GM12891 (cell line): Measurements from ENCODE around the gene COMMD1.

Experiments used
- PAX5 ChIP-seq: IDR thresholded peaks from 2 replicates; pipeline ENCODE4 v1.6.1; 2011; ENCODE audit warnings: low read length, moderate library complexity, mild to moderate bottlenecking; ENCODE audit not compliant: insufficient read depth, severe bottlenecking
- POLR2A ChIP-seq: IDR thresholded peaks from 2 replicates; pipeline ENCODE4 v1.6.1; 2011; ENCODE audit warnings: low read depth, low read length, control low read depth
- POLR2AphosphoS5 ChIP-seq: IDR thresholded peaks from 2 replicates; pipeline ENCODE4 v1.6.1; 2011; ENCODE audit warnings: low read depth, low read length, control low read depth
- POU2F2 ChIP-seq: IDR thresholded peaks from 2 replicates; pipeline ENCODE4 v1.6.1; 2011; ENCODE audit warnings: low read depth, mild to moderate bottlenecking, control low read depth, low read length, moderate library complexity
- SPI1 ChIP-seq: IDR thresholded peaks from 2 replicates; pipeline ENCODE4 v1.6.1; 2011; ENCODE audit warnings: low read depth, low read length, control low read depth
- TAF1 ChIP-seq: IDR thresholded peaks from 2 replicates; pipeline ENCODE4 v1.6.1; 2011; ENCODE audit warnings: low read depth, low read length, control low read depth

DNA sequence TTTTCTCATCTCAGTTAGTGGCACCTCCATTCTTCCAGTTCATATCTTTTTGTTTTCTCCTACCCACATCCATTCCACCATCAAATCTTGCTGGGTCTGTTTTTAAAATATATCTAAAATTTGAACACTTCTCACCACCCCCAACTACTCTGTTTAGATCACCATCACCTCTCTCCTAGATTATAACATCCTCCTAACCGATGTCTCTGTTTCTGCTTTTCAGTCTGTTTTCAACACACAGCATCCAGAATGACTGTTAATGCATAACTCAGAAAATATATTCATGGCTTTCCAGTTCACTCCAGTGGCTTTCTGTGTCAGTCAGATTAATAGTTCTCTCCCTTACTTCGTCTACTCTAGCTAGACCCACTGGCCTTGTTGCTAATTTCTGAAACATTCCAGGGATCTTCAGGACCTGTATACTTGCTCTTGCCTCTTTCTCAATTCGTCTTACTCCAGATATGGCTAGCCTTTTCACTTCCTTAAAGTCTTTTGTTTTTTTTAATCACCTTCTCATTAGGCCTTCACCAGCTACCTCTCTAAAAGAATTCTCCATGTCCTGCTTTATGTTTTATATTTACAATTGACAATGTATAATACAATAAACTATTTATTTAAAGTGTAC is 105.3 kb downstream of the COMMD1 start:
- TF ChIP-seq POLR2A (no peak), TAF1 (no peak), SPI1 (peak; percentile 84), POLR2AphosphoS5 (no peak), POU2F2 (no peak), PAX5 (no peak)
